Measurements from ENCODE around the gene APOB. TPM values are rescaled to one million over a fixed set of nuclear protein-coding genes. Genes with fewer than 3 reads are reported as not detected.

Gene APOB
- total and polyA plus RNA-seq, 2 of the 13 experiments (the other 11 are each of a cell fraction or from before 2014, with no cell fraction given): 1,569 to 2,515 TPM

- TF ChIP-seq SCMH1 (CRISPR knock-in tag; IDR thresholded peaks at IDR 0.05; ENCODE audit: borderline replicate concordance) (no peak), ZNF570 (CRISPR knock-in tag; IDR thresholded peaks at IDR 0.05; ENCODE audit: borderline replicate concordance) (0 out of 2 replicates have a peak, but pooled peaks have one; percentile 24), PTBP1 (IDR thresholded peaks at IDR 0.05; ENCODE audit: low read depth, low read length, poor library complexity, severe bottlenecking) (no peak), ZNF782 (CRISPR knock-in tag; IDR thresholded peaks at IDR 0.05; ENCODE audit: borderline replicate concordance) (no peak), ZSCAN9 (CRISPR knock-in tag; IDR thresholded peaks at IDR 0.05; ENCODE audit: borderline replicate concordance) (peak; percentile 99), RAD51 (IDR thresholded peaks at IDR 0.05; ENCODE audit: borderline replicate concordance) (no peak), ZNF530 (CRISPR knock-in tag; IDR thresholded peaks at IDR 0.05; ENCODE audit: low read depth) (peak; percentile 54; the same call in 1 of the 2 replicates), ZNF549 (CRISPR knock-in tag; IDR thresholded peaks at IDR 0.05) (no peak), LBX2 (CRISPR knock-in tag; IDR thresholded peaks at IDR 0.05; ENCODE audit: borderline replicate concordance) (no peak; the same call in 1 of the 2 replicates), ZNF704 (CRISPR knock-in tag; IDR thresholded peaks at IDR 0.05; ENCODE audit: borderline replicate concordance) (peak; percentile 39; the same call in 1 of the 2 replicates), MYPOP (CRISPR knock-in tag; IDR thresholded peaks at IDR 0.05) (peak; percentile 86; the same call in 1 of the 2 replicates), RXRB (CRISPR knock-in tag; IDR thresholded peaks at IDR 0.05; ENCODE audit: borderline replicate concordance) (peak; percentile 97), STAT5B (CRISPR knock-in tag; IDR thresholded peaks at IDR 0.05) (peak; percentile 92), ZNF30 (CRISPR knock-in tag; IDR thresholded peaks at IDR 0.05) (no peak), RFX3 (CRISPR knock-in tag; IDR thresholded peaks at IDR 0.05) (peak; percentile 45; the same call in 1 of the 2 replicates), SMARCE1 (IDR thresholded peaks at IDR 0.05; ENCODE audit: borderline replicate concordance) (peak; percentile 54; the same call in 1 of the 2 replicates), ZNF430 (CRISPR knock-in tag; IDR thresholded peaks at IDR 0.05) (peak; percentile 96), MATR3 (CRISPR knock-in tag; IDR thresholded peaks at IDR 0.05) (no peak), RNF219 (CRISPR knock-in tag; IDR thresholded peaks at IDR 0.05) (peak; percentile 97; the same call in 1 of the 2 replicates), DRAP1 (CRISPR knock-in tag; IDR thresholded peaks at IDR 0.05) (peak; percentile 89), PCBP1 (IDR thresholded peaks at IDR 0.05; ENCODE audit: borderline replicate concordance, low read depth, low read length) (0 out of 2 replicates have a peak, but pooled peaks have one; percentile 37), HCFC1 (IDR thresholded peaks at IDR 0.05; ENCODE audit: low read depth, low read length) (peak; percentile 37; the same call in 1 of the 2 replicates)
Measured at GRCh38 chr2:21042958-21043743, 722 bp downstream of the APOB start (continued).

Data from HepG2 (cell line).